ENCODE results near the gene RACGAP1.

The RACGAP1 gene

GRCh38 chr12:50025187-50026059 lies at the start of gene RACGAP1:
TSS of gene RACGAP1 (minus strand) at chr12:50025494. CDS start at chr12:50016715, 8,779 bp downstream.
- DNase-seq: peak; percentile 94

GRCh38 chr12:50073712-50074111 lies 48.4 kb upstream of the RACGAP1 start:
- no peak for DNase-seq

- no peak for DNase-seq
Measured at GRCh38 chr12:50073206-50073605, 47.9 kb upstream of the RACGAP1 start.

- DNase-seq: no peak
Measured at GRCh38 chr12:50072198-50072907, 47.1 kb upstream of the RACGAP1 start.

- peak; percentile 50 for DNase-seq
Measured at GRCh38 chr12:50070314-50071060, 45.2 kb upstream of the RACGAP1 start.

- DNase-seq: no peak
Measured at GRCh38 chr12:50069539-50069938, 44.2 kb upstream of the RACGAP1 start.

GRCh38 chr12:50069069-50069468 lies 43.8 kb upstream of the RACGAP1 start:
- no peak for DNase-seq

- DNase-seq: no peak
Measured at GRCh38 chr12:50066402-50066801, 41.1 kb upstream of the RACGAP1 start.

GRCh38 chr12:50065726-50066310 lies 40.5 kb upstream of the RACGAP1 start:
- DNase-seq: no peak

- no peak for DNase-seq
Measured at GRCh38 chr12:50062728-50063460, 37.6 kb upstream of the RACGAP1 start.

- DNase-seq: no peak
Measured at GRCh38 chr12:50061946-50062686, 36.8 kb upstream of the RACGAP1 start.

GRCh38 chr12:50061171-50061570 lies 35.9 kb upstream of the RACGAP1 start:
- DNase-seq: no peak

GRCh38 chr12:50060120-50060468 lies 34.8 kb upstream of the RACGAP1 start:
- DNase-seq: no peak

GRCh38 chr12:50059440-50060119 lies 34.3 kb upstream of the RACGAP1 start:
- DNase-seq: peak; percentile 34

GRCh38 chr12:50058743-50059312 lies 33.5 kb upstream of the RACGAP1 start:
- DNase-seq: no peak

- DNase-seq: no peak
Measured at GRCh38 chr12:50057896-50058670, 32.8 kb upstream of the RACGAP1 start.

- DNase-seq: no peak
Measured at GRCh38 chr12:50057000-50057841, 31.9 kb upstream of the RACGAP1 start, which contains the start of gene ASIC1. TSS of gene ASIC1 (plus strand) at chr12:50057596. CDS start at chr12:50058767, 1,171 bp downstream.

- no peak for DNase-seq
Measured at GRCh38 chr12:50056639-50056976, 31.3 kb upstream of the RACGAP1 start.

All from activated CD4-positive, alpha-beta T cell treated with anti-CD3 and anti-CD28 coated beads for 1 hour (primary cell).